ENCODE measurements around the gene B3GALT5.

DNA sequence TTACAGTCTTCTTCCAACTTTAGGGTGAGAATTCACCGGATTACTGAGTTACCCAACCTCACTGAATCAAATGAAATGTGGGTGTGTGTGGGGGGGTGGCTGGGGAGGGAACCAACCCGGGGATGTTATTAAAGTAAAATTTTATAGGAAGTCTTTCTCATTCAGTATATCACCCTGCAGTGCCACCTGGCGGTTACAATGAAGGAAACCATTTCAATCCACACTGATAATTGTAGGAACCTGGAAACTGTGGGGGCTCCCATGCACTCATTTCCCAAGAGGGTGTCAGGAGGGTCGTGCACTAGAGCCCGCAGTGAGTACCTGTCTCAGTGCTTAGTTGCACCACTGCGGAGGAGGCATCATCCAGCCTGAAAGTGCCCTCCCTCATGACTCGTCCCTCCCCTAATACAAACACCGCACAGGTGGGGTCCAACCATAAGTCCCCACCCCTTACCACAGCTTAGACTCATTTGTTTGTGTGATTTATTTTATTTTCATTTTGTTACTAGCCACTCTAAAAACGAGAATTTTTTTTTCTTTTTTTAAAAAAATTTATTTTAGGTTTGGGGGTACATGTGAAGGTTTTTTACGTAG is 103.2 kb downstream of the B3GALT5 start:
- TF ChIP-seq, protein P1, sequence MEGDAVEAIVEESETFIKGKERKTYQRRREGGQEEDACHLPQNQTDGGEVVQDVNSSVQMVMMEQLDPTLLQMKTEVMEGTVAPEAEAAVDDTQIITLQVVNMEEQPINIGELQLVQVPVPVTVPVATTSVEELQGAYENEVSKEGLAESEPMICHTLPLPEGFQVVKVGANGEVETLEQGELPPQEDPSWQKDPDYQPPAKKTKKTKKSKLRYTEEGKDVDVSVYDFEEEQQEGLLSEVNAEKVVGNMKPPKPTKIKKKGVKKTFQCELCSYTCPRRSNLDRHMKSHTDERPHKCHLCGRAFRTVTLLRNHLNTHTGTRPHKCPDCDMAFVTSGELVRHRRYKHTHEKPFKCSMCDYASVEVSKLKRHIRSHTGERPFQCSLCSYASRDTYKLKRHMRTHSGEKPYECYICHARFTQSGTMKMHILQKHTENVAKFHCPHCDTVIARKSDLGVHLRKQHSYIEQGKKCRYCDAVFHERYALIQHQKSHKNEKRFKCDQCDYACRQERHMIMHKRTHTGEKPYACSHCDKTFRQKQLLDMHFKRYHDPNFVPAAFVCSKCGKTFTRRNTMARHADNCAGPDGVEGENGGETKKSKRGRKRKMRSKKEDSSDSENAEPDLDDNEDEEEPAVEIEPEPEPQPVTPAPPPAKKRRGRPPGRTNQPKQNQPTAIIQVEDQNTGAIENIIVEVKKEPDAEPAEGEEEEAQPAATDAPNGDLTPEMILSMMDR (optimal IDR thresholded peaks at IDR 0.05 in 1 of 3, IDR thresholded peaks at IDR 0.05 in 1 of 3, conservative IDR thresholded peaks at IDR 0.05 in 1 of 3; ENCODE audit: extremely low read depth in 1 of 3, insufficient read depth in 2 of 3, low read length in 3 of 3) = peak in 2 of 3 experiments; percentile 29 to 46
- no peak for TF ChIP-seq EZH2 (IDR thresholded peaks at IDR 0.05; ENCODE audit: low read length)
